H9 (cell line): Measurements from ENCODE around the gene TLR3. TPM values are rescaled to one million over a fixed set of nuclear protein-coding genes. Genes with fewer than 3 reads are reported as not detected.

ENCODE experiments used
- DNase-seq: peaks from one replicate; pipeline ENCODE4 v3.0.0-alpha.2; 2017
- H2AFZ ChIP-seq: one replicate; pipeline ENCODE4 v1.6.1; 2013; ENCODE audit warnings: mild to moderate bottlenecking, low read length, control low read depth, moderate library complexity
- H2AK5ac ChIP-seq: 2 replicates; pipeline ENCODE4 v1.6.1; 2013; ENCODE audit warnings: low read length, control low read depth, mixed read lengths; ENCODE audit not compliant: insufficient read length
- H2BK120ac ChIP-seq: one replicate; pipeline ENCODE4 v1.6.1; 2013; ENCODE audit warnings: low read depth, mild to moderate bottlenecking, low read length, control low read depth, inconsistent platforms; ENCODE audit not compliant: poor library complexity, severe bottlenecking
- H2BK12ac ChIP-seq: 2 replicates; pipeline ENCODE4 v1.6.1; 2013; ENCODE audit warnings: low read length, control low read depth, mixed read lengths, low read depth; ENCODE audit not compliant: insufficient read length
- H2BK15ac ChIP-seq: 2 replicates; pipeline ENCODE4 v1.6.1; 2013; ENCODE audit warnings: low read depth, low read length, control low read depth
- H2BK20ac ChIP-seq: one replicate; pipeline ENCODE4 v1.6.1; 2013; ENCODE audit warnings: low read depth, mild to moderate bottlenecking, low read length, control low read depth, inconsistent platforms; ENCODE audit not compliant: poor library complexity, severe bottlenecking
- H2BK5ac ChIP-seq: 2 replicates; pipeline ENCODE4 v1.6.1; 2013; ENCODE audit warnings: low read length, control low read depth, mixed read lengths; ENCODE audit not compliant: insufficient read length
- H3K14ac ChIP-seq: 2 replicates; pipeline ENCODE4 v1.6.1; 2013; ENCODE audit warnings: low read length, control low read depth; ENCODE audit not compliant: insufficient read depth
- H3K18ac ChIP-seq: 2 replicates; pipeline ENCODE4 v1.6.1; 2013; ENCODE audit warnings: low read depth, mild to moderate bottlenecking, mixed read lengths, low read length, control low read depth; ENCODE audit not compliant: insufficient read length
- H3K23ac ChIP-seq: 2 replicates; pipeline ENCODE4 v1.6.1; 2013; ENCODE audit warnings: low read length, control low read depth, mixed read lengths, low read depth; ENCODE audit not compliant: insufficient read length
- H3K23me2 ChIP-seq: 2 replicates; pipeline ENCODE4 v1.6.1; 2013; ENCODE audit warnings: low read depth, mild to moderate bottlenecking, mixed read lengths, low read length, control low read depth; ENCODE audit not compliant: insufficient read length, poor library complexity, severe bottlenecking
- H3K27ac ChIP-seq: 2 replicates; pipeline ENCODE4 v1.5.1; 2013; ENCODE audit warnings: low read length, control low read depth, mixed read lengths, low read depth; ENCODE audit not compliant: insufficient read length
- H3K27me3 ChIP-seq: 2 replicates; pipeline ENCODE4 v1.6.1; 2013; ENCODE audit warnings: low read length, control low read depth, inconsistent platforms; ENCODE audit not compliant: insufficient read depth
- H3K4ac ChIP-seq: 2 replicates; pipeline ENCODE4 v1.6.1; 2013; ENCODE audit warnings: low read depth, mild to moderate bottlenecking, control low read depth, inconsistent platforms, low read length, moderate library complexity
- H3K4me1 ChIP-seq: 2 replicates; pipeline ENCODE4 v1.6.1; 2013; ENCODE audit warnings: low read length, control low read depth, inconsistent platforms; ENCODE audit not compliant: insufficient read depth
- H3K4me2 ChIP-seq: 2 replicates; pipeline ENCODE4 v1.6.1; 2013; ENCODE audit warnings: low read length, control low read depth, mixed read lengths; ENCODE audit not compliant: insufficient read length, insufficient read depth
- H3K56ac ChIP-seq: 2 replicates; pipeline ENCODE4 v1.6.1; 2013; ENCODE audit warnings: low read depth, mild to moderate bottlenecking, mixed read lengths, low read length, control low read depth; ENCODE audit not compliant: insufficient read length
- H3K79me1 ChIP-seq: 2 replicates; pipeline ENCODE4 v1.6.1; 2013; ENCODE audit warnings: low read depth, mild to moderate bottlenecking, moderate library complexity, low read length, control low read depth, inconsistent platforms; ENCODE audit not compliant: insufficient read depth, poor library complexity, severe bottlenecking
- H3K79me2 ChIP-seq: 2 replicates; pipeline ENCODE4 v1.6.1; 2013; ENCODE audit warnings: low read length, control low read depth, inconsistent platforms; ENCODE audit not compliant: insufficient read depth
- H3K9ac ChIP-seq: 2 replicates; pipeline ENCODE4 v1.6.1; 2013; ENCODE audit warnings: low read length, control low read depth, mixed read lengths; ENCODE audit not compliant: insufficient read length; ENCODE audit errors: extremely low read depth
- H3K9me3 ChIP-seq: one replicate; pipeline ENCODE4 v1.6.1; 2013; ENCODE audit warnings: low read depth, low read length, inconsistent platforms; ENCODE audit not compliant: control insufficient read depth
- H3T11ph ChIP-seq: one replicate; pipeline ENCODE4 v1.6.1; 2013; ENCODE audit warnings: mild to moderate bottlenecking, low read length, control low read depth, inconsistent platforms
- H4K20me1 ChIP-seq: one replicate; pipeline ENCODE4 v1.6.1; 2013; ENCODE audit not compliant: control insufficient read depth, insufficient read length, insufficient read depth
- H4K5ac ChIP-seq: 2 replicates; pipeline ENCODE4 v1.6.1; 2013; ENCODE audit warnings: low read depth, mild to moderate bottlenecking, mixed read lengths, low read length, control low read depth; ENCODE audit not compliant: insufficient read length
- H4K8ac ChIP-seq: replicated peaks from 2 replicates; pipeline ENCODE4 v1.6.1; 2013; ENCODE audit warnings: low read length, control low read depth, mixed read lengths, low read depth; ENCODE audit not compliant: insufficient read length
- H4K91ac ChIP-seq: 2 replicates; pipeline ENCODE4 v1.6.1; 2013; ENCODE audit warnings: low read depth, mild to moderate bottlenecking, moderate library complexity, mixed read lengths, low read length, control low read depth; ENCODE audit not compliant: insufficient read length
- H3K27ac Mint-ChIP-seq, 3 experiments: 2 replicates in 2 of 3; 3 replicates in 1 of 3; pipeline ENCODE4 v1.8.0; 2020 to 2021; ENCODE audit warnings: mixed read lengths in 3 of 3, mild to moderate bottlenecking in 1 of 3, moderate library complexity in 1 of 3
- H3K27me3 Mint-ChIP-seq: 2 replicates; pipeline ENCODE4 v1.8.0; 2021; ENCODE audit warnings: low read depth, mild to moderate bottlenecking, moderate library complexity, mixed read lengths
- H3K36me3 Mint-ChIP-seq, 3 experiments: 2 replicates in 2 of 3; 3 replicates in 1 of 3; pipeline ENCODE4 v1.8.0; 2020 to 2021; ENCODE audit warnings: low read depth in 3 of 3, mixed read lengths in 3 of 3; ENCODE audit not compliant: insufficient read depth in 1 of 3
- H3K4me1 Mint-ChIP-seq, 2 experiments: 2 replicates each; pipeline ENCODE4 v1.8.0; 2020; ENCODE audit warnings: mixed read lengths in 2 of 2
- H3K4me3 Mint-ChIP-seq, 2 experiments: 2 replicates in 1 of 2; 3 replicates in 1 of 2; pipeline ENCODE4 v1.8.0; 2020 to 2021; ENCODE audit warnings: mild to moderate bottlenecking in 2 of 2, mixed read lengths in 2 of 2, moderate library complexity in 1 of 2
- H3K9me3 Mint-ChIP-seq, 2 experiments: 2 replicates in 1 of 2; 3 replicates in 1 of 2; pipeline ENCODE4 v1.8.0; 2020; ENCODE audit warnings: mild to moderate bottlenecking in 2 of 2, mixed read lengths in 2 of 2, moderate library complexity in 1 of 2
- CTCF ChIP-seq: fragments of 200-600 bp; sonication (generic); conservative IDR thresholded peaks from 3 replicates; pipeline ENCODE4 v1.8.0; 2021; ENCODE audit warnings: antibody characterized with exemption, mild to moderate bottlenecking
- WGBS: extraction: QIAGEN DNeasy Blood & Tissue Kit; methylation state at CpG from one replicate; pipeline ENCODE4 v1.1.7; 2013; ENCODE audit warnings: missing lambda C conversion rate, low lambda C conversion rate, mixed read lengths; ENCODE audit not compliant: insufficient read length; ENCODE audit errors: extremely low coverage; 5-methylcytosine and 5-hydroxymethylcytosine counted together
- total RNA-seq: library from RNA; stranded (reverse); gene quantifications from 2 replicates; pipeline ENCODE4 v1.2.1, GENCODE V29; 2021

The TLR3 gene
- total RNA-seq, 1 experiment from 2014 or later: 0.92 TPM

GRCh38 chr4:186078981-186079638 lies 10.2 kb downstream of the TLR3 start:
- no peak overlapping the region for H3K4ac ChIP-seq
- Mint-ChIP-seq H3K36me3 (peaks cover 0 to 16% (median 2%) of the 10 kb centered on the region in 3 experiments; a peak in 3 of 7 replicates), H3K4me3 (no peak overlapping the region; a peak in 1 of 5 replicates), H3K27ac (peak overlapping the region in 2 of 3 experiments; percentile 25; a peak in 3 of 7 replicates), H3K9me3 (peaks cover 0 to 2% of the 10 kb centered on the region in 2 experiments; a peak in 2 of 5 replicates), H3K4me1 (peaks cover 29 to 39% of the 10 kb centered on the region in 2 experiments), H3K27me3 (peaks cover 2% of the 10 kb centered on the region; the same call in 1 of the 2 replicates)
- H2BK20ac ChIP-seq: no peak overlapping the region
- H3K79me2 ChIP-seq: no peaks in the 10 kb centered on the region
- no peaks in the 10 kb centered on the region for H3K79me1 ChIP-seq
- no CpG with 5 or more reads among the region's 11 CpGs for WGBS
- no peak overlapping the region for H4K5ac ChIP-seq
- H2AFZ ChIP-seq: peak overlapping the region; percentile 66
- no peaks in the 10 kb centered on the region for H3K27me3 ChIP-seq
- H2BK5ac ChIP-seq: no peak overlapping the region
- peak; percentile 62 for DNase-seq
- H3K4me2 ChIP-seq: peak overlapping the region; percentile 5
- no peak overlapping the region for H3K14ac ChIP-seq
- H3T11ph ChIP-seq: no peak overlapping the region
- no peak overlapping the region for H2BK12ac ChIP-seq
- no peak for TF ChIP-seq CTCF
- no peak overlapping the region for H3K27ac ChIP-seq
- H2BK120ac ChIP-seq: no peak overlapping the region
- no peak overlapping the region for H2BK15ac ChIP-seq
- peaks cover 4% of the 10 kb centered on the region; the same call in 1 of the 2 replicates for H3K4me1 ChIP-seq
- no peaks in the 10 kb centered on the region for H3K23me2 ChIP-seq
- H4K8ac ChIP-seq: no peak overlapping the region
- no peak overlapping the region for H3K23ac ChIP-seq
- H3K9ac ChIP-seq: no peak overlapping the region
- no peak overlapping the region for H4K91ac ChIP-seq
- H3K56ac ChIP-seq: no peak overlapping the region
- H3K9me3 ChIP-seq: no peaks in the 10 kb centered on the region
- no peak overlapping the region for H3K18ac ChIP-seq
- no peak overlapping the region for H2AK5ac ChIP-seq
- H4K20me1 ChIP-seq: no peaks in the 10 kb centered on the region
